ENCODE results near the gene SLC24A3.

SLC24A3 gene

DNA sequence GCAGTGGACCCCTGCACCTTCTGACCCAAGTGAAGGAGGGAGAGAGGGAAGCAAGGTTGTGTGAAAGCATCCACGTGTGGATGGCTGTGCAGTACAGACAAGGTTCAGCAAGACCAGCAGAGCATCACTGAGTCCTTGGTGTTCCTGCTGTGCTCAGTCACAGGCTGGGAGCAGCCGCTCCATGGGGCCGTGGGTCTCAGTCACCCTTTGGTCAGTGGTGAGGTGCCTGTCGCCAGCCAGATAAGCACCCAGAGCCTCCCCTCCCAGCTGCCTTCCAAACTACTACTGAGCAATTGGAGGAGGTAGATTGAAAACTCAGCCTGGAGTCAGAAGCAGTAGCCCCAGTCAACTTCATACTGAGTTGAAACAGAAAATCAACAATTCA, 218.9 kb downstream of the SLC24A3 start:
- no peak for DNase-seq

DNA sequence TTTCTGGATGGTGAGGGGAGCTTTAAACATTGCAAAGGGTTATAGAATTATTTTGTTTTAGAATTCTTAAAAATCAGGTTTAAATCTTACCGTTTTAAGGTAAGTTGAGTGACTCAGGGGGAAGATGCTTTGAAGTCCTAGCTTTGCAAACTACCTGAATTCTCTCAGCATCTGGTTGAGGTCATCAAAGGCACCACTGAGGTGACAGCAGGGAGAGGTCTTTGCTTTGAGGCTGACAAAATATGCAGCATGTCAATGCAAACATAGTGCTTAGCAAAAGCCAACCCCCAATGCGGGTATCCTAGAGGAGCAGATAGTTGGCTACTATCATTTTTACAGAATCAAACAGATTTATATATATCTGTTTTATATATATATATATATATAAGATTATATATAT, 219.5 kb downstream of the SLC24A3 start:
- DNase-seq, result no peak

DNA sequence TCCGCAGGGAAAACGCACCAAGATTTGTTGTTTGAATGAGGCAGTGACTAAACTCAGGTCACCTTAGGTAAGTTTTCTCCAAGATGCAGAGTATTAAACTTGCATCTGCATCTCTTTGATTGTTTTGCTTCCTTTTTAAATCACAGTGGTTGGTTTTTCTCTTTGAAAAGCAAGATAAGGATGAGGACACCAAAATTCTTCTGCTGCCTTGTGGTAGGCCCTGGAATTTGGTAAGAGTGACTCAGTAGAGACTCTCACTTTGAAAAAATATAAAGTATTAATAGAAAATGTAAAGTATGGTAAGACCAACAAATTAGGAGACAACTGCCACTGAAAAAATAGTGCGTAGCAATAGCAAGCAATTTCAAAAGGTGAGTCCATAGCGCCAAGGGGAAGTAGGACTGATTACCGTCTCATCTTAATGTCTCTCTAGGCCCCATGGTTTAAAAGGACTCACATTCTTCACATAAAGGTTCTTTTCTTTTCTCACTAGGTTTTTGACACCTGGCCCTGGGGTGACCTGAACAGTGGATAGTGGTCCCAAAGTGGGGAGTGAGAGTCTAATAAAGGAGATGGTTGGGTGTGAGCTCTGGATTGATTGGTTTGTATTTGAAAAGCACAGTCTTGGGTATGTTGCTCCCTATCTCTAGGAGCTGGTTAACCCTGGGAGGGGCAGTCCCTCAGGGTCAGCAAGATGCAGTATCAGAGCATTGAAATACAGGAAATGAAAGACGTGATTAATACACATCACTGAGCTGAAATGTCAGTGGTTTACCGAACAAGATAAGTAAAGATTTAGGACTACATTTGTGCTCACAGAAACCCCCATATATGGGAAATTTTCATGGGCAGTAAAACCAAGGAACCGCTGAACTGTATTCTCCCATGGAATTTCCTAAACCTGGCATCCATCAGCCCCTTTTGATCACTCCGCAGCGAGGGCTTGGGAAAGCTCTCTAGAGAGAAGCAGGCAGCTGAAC, 221.2 kb downstream of the SLC24A3 start:
- DNase-seq, result no peak

DNA sequence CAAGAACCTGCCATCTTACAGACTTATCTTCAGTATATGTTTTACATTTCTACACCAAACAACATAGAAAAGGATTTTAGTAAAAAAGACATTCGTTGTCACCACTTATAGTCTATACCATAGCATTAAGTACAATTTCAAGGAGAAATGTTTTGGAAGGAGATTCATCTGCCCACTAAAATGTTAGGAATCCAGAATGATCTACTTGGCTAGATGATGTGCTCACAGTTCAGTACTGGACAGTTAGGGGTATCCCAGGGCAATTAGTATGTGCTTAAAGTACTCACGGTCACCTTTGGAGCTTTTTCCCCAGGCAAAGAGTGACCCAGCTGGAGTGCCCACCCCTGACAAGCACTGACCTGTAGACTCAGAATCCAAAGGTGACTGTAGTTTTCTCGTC, 222.9 kb downstream of the SLC24A3 start:
- no peak for DNase-seq

DNA sequence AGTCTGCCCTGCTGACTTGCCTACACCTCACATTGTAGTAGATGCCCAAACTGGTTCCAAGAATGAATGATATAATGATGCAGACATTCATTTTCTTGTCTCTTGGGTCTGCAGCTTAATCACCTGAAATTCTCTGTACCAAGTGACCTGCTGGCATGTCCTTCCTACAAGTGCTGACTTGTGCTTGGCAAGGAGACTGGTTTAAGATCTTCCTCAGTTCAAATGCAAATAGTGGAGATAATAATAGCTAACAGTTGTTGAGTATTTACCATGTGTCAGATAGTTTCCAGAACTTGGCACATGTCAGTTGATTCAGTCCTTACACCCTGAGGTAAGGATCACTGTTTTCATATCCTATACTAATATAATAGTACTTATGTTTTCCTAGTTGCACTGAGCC, 223.4 kb downstream of the SLC24A3 start:
- DNase-seq, result no peak

DNA sequence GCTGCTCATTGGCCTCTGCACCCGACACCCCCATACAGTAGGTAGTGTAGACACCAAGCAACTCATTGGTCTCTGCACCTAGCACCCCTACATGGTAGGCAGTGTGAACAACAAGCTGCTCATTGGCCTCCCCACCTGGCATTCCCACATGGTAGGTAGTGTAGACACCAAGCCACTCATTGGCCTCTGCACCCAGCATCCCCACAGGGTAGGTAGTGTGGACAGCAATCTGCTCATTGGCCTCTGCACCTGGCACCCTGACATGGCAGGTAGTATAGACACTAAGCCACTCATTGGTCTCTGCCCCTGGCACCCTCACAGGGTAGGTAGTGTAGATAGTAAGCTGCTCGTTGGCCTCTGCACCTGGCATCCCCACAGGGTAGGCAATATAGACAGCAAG, 226.0 kb downstream of the SLC24A3 start:
- no peak for DNase-seq

DNA sequence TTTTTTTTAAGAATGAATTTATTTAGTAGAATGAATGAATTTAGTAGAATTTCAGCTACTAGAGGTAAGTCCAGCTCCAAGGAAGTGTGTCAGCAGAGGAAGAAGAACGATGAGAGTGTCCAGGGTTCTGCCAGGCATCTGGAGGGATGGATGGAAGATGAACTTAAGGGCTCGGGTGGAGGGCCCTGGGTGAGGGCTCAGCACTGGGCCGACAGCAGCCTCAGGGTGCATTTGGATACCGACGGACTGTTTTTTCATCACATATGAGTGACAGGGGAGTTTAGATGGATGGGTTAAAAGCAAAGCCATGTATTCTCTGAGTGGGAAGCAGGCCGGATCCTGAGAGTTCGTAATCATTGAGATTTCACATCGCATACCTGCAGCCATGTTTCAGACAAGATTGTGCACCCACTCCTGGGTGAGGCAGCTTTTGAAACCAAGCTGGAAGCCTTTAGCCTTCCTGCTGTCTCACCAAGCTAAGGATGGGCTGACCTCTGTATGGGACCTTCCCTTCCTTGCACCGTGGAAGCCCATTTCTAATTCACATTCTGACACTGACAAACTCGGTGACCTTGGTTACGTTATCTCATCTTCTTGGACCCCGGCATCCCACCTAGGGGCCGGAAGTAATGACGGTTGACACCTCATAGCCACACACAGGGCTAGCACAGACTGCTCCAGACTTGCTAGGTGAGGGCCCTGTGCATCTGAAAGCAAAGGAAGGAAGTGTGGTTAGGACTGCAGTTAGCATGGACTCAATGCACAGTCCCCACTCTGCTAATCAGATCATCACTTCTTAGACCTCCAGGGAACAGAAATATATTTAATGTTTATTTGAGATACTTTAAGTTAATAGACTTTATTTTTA, 228.5 kb downstream of the SLC24A3 start:
- DNase-seq, result no peak

DNA sequence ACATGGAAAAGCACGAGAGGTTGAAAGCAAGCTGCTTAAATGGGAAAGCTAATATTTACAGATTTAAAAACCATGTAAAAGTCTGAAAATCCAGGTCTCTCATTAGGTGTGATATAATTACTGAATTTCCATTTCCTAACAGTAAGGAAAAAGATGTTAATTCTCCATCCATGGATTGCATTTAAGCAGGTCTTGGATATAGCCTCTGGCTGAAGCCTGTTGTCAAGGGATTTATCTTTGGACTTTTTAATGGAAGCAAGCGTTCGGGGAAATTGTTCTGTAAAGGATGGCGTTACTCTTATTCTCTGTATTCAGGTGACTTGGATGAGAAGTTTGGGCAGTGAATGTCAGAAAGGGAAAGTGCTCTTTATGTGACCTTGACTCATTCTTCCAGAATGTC, 233.8 kb downstream of the SLC24A3 start:
- no peak for DNase-seq

DNA sequence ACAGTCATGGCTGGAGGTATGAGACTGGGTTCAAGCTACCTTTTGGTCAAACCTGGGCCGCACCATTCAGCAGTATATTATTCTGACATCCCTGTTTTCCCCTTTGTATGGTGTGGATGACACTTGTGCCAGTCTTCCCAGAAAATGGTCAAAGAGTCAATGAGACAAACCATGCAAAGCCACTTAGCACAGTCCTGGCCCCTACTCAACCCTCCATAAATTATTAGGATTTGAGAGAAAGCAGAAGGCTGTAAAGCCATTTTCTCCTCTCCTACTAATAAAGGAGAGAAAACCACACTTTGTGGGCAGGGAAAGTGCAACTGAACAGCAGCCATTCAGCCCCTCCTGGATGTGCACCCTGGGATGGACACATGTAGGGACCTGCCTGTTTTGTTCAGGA, 236.2 kb downstream of the SLC24A3 start:
- no peak for DNase-seq

DNA sequence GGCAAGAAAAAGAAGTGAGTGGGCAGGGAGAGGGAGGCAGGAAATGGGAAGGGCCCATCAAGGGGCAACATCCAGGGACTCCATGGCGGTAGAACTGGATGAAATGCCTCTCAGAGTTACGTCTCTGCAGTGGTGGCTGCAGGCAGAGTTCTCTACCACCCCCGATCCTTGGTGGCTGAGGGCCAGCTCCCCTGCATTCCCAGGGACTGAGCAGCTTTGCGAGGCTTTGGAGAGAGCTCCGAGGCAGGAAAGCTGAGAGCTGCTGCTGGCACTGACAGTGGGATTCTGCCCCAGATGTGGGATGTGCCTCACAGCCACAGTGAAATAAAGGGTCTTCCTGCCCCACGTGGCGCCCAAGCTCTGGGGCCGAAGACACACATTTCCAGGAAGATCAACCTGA, 236.6 kb downstream of the SLC24A3 start:
- no peak for DNase-seq

DNA sequence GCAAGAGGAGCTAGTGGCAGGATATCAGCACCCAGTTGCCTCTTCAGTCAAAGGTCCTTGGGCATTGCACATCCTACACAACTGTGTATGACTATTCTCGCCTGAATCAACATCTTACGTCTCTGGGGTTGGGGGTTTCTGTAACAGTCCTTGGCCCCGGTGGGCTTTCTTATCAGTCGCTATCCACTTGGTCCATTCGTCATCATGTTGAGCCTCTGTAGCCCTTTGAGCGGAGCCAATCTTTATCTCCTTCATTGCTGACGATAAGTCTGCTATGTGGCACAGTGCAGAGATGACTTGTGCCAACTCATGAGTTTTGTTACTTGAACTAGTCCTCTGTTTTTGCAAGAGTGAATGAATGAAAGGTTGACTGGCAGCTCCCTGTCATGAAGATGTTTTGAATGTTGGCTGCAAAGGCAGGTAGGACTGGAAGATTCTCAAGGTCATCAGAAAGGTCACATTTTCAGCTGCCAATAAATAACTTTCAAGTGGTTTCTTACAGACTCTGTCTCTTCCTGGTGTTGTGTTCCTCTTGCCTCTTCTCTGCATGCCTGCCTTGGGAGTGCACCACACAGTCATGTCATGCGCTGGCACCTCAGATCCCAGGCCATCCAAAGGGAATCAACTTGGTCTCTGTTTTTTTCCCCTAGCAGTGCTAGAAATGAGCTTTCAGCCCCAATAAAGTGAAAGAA, 238.9 kb downstream of the SLC24A3 start:
- no peak for DNase-seq

DNA sequence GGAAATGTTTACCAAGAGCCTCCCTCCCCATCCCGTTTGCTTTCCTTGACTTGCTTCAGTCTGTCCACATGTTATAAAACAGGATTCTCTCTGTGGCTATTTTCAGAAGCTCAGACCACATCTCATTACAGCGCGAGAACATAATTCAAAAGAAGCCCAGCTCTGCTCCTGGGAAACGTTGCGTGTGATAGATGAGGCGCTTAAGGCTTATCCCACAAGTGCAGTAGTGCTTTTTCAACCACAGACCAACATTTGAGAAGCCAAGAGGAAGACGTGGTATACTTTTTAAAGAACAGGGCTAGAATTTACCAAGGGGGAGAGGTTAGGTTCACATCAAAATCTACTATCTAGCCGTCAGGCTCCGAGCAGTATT, 239.5 kb downstream of the SLC24A3 start:
- no peak for DNase-seq

DNA sequence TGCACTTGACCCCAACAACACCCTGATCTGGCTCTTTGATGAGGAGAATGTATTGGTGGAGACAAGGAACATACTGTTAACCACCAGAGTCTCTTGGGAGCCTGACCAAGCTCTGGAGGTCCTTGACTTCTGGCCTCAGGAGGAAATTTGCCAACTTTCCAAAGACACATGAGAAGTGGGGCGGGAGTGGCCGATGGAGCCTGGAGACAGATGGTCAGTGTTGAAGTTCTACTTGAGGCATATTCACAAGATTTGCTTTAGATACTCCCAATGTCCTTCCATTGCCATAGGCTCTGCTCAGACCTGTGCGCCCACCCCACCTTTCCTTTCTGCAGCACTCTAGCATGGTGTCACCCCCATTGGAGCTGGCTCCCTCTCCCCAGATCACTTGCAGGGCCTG, 241.0 kb downstream of the SLC24A3 start:
- no peak for DNase-seq

DNA sequence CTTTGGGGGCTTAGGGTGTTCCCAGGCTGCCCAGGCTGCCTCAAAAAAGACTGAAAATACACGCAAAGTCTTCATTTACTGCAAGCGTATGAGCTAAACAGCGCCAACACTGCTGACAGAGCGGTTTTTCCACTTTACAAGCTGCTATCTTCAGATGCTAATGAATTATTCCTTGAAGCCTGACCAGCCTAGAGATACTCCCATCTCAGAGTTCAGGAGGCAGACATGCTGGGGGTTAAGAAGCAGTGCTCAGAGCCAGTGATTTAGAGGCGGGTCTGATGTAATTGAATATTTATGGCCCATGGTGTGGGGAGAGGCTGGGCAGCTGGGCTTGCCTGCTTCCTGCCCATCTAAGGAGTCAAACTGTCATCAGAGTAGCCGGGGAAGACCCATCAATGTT, 241.4 kb downstream of the SLC24A3 start:
- no peak for DNase-seq

DNA sequence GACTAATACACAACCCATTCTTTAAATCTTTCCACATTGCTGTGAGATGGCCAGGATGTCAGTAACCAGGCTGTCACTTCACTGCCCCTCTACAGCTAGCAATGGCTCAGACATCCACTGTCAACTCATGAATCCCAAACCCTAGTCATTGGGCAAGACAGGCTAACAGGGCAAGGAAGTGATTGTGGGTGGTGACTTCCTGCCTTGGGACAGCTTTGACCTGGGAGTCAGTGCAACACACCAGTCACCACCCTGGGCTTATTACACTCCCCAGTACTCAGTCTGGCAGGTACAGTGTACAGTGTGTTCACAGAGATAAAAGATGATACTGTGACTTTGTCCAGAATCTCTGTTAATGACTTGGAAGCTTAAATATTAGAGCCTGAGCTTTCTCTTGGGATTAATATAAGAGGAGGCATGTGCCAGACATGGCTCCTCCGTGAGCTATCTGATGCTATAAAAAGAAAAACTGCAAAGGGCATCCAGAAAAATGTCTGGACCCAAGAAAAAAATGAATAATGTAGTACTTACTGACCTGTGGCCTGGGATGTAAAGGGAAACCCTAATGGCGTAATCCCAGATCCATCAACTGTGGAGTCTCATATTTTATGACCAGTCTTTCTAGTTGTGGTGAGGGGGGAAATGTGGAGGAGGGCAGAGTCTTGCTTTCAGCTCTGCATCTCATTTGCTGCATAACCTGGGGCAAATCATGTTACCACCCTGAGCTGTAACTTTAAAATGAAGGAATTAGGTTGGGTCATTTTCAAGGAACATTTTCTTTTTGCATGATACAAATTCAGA, 244.4 kb downstream of the SLC24A3 start:
- no peak for DNase-seq

DNA sequence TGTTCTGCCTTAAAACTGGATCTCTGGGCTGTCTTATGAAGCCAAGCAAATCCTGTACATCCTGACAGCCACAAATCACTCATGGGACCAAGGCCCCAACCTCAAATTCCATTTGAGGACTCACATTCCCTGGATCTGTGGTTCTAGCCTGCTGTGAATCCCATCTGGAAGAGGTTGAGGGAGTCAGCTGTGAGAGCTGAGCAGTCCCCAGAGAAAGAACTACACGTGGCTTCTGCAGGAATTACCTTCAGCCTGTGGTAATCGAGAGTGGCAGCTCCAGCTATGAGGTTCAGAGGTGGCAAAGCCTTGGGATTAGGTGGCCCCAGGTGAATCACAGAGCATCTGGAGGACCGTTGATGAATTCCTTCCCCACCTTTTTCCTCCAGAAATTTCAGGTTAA, 245.2 kb downstream of the SLC24A3 start:
- DNase-seq, result no peak

DNA sequence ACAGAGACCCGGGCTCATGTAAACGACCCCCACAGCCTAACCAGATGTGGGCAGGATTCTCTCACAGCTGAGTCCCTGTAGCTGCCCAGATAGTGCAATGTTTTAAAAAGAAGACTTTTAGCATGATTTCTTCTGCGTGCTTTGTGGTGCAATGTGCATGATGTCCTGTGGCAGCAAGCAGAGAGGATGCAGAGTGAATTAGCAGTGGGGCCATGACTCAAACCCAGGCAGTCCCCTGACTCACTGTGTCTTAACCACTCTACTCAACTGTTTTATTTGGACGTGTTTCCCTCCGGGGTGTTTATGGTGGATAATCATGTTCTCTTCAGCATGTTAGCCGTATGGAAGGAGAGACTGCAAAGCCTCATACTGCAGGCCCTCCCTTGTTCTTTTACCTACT, 247.9 kb downstream of the SLC24A3 start:
- DNase-seq, result no peak

DNA sequence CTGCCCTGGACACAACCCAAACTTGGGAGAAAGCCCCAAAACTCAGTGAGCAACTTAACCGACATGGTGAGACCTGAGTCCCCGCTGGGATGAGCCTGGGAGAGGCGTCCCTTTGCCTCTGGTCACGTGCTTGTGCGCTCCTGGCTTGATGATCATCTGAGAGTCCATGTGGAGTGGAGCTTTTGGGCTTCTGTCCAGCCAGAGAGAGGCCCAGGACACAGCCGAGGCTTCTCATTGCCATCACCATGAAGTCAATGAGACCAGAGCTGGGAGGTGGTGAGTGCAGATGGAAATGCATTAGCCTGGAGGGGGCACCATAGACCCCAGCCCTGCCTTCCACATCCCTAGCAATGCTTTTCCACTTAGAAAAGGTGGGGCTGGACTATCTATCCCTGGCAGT, 250.0 kb downstream of the SLC24A3 start:
- DNase-seq, result no peak

DNA sequence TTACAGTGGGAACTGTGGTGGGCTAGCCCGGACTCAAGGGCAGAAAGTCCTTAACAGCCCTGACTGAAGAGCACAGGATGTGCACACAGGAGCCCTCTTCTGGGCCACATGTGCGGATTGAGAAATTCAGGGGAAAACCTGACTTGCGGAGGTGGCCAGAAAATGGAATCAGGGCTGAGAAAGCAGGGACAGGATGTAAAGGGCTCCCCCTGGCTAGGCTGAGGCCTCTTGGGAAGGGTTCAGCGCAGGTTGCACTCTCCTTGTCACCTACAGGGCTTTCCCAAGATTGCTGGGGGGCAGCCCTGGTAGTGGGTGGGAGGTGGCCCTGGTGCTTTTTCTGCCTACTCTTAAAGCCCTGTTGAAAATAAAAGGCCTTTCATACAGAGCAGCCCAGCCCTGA, 251.2 kb downstream of the SLC24A3 start:
- DNase-seq, result no peak

DNA sequence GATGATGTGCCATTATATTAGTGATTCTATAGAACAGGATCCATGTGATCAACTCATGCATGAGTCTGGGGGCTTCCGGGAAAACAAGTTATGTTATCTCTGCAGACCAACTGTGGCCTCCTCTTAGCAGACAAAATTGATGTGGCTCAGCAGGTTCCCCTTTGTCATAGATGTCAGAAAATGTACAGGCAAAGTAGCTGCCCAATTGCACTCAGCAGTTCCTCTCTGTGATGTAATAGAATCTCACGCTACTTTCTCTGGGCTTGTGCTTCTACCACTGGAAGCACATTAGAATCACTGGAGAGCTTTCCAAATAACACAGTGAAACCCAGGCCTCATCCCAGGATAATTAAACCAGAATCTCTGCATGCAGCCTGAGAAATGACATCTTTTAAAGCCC, 253.1 kb downstream of the SLC24A3 start:
- DNase-seq, result no peak

DNA sequence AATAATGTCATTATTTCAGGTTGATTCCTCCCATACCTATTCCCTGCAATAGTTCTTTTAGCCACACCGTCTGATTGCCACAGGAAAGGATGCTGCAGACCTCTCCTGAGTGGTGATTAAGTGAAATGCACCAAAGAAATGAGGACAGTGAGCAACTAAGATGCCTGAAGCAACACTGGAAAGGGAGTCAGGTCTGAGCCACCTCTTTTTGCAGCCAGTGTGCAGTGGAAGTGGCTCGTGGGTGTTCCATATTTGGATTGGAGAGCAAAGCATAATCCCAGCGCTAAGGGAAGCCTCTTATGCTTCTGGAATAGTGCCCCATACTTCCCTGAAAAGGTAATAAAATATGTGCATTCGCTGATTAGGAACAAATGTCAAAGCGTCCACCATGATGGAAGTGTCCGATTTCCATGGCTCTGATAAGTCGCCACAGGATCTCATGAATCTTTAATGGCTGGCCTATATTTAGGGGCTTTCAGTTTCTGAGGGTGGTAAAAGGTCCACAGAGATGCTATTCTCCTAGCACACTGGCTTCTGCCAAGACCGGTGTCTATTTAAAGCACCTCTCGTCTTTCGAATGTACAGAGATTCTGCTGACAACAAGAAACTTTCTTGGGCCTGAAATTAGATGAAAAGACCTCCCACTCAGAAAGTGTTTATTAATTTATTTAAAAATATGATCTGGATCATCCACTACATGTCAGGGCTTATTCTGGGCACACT, 253.9 kb downstream of the SLC24A3 start:
- no peak for DNase-seq
